ENCODE data around the gene XYLT1.

Gene XYLT1

GRCh38 chr16:17194190-17194780 is 276.5 kb downstream of the XYLT1 start:
- TF ChIP-seq CTCF (conservative IDR thresholded peaks at IDR 0.05; ENCODE audit: low read depth), result no peak
- no peak for DNase-seq (ENCODE audit: low spot score)
- H3K27ac ChIP-seq, result no peak overlapping the region
- ChIA-PET POLR2A (ENCODE audit: low non-redundant PET) (no interaction called here), CTCF (interaction anchor here (0.6 kb wide), 1 partner anchor 1791 kb away, joined by 4 read pairs; no protein-coding TSS in a partner anchor)

GRCh38 chr16:17193566-17194100 is 277.1 kb downstream of the XYLT1 start:
- TF ChIP-seq CTCF (conservative IDR thresholded peaks at IDR 0.05; ENCODE audit: low read depth), result no peak
- ChIA-PET POLR2A (ENCODE audit: low non-redundant PET) (no interaction called here), CTCF (interaction anchor here (0.6 kb wide), 1 partner anchor 1792 kb away, joined by 4 read pairs; no protein-coding TSS in a partner anchor)
- H3K27ac ChIP-seq, result no peak overlapping the region
- DNase-seq (ENCODE audit: low spot score), result no peak

DNA sequence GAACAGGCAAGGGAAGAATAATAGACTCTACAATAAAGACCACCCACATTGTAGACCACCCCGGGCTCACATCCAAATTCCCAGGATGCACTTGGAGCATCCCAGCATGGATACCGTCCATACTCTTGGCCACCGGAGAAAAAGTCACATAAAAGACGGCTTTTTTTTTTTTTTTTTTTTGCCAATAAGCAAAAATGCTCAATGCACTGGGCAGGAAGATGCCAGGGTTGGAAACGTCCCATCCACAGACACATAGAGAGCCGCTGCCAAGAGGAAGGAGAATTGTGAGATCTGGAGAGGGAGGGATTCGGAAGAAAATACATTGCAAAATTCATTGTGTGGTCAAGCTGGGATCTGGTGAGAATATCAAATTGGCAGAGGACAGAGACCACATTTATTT is 286.7 kb downstream of the XYLT1 start:
- POLR2A ChIA-PET (ENCODE audit: low non-redundant PET), result no interaction called here
- no peak for TF ChIP-seq CTCF (conservative IDR thresholded peaks at IDR 0.05; ENCODE audit: low read depth)
- H3K27ac ChIP-seq, result no peak overlapping the region
- CTCF ChIA-PET, result no interaction called here
- no peak for DNase-seq (ENCODE audit: low spot score)

DNA sequence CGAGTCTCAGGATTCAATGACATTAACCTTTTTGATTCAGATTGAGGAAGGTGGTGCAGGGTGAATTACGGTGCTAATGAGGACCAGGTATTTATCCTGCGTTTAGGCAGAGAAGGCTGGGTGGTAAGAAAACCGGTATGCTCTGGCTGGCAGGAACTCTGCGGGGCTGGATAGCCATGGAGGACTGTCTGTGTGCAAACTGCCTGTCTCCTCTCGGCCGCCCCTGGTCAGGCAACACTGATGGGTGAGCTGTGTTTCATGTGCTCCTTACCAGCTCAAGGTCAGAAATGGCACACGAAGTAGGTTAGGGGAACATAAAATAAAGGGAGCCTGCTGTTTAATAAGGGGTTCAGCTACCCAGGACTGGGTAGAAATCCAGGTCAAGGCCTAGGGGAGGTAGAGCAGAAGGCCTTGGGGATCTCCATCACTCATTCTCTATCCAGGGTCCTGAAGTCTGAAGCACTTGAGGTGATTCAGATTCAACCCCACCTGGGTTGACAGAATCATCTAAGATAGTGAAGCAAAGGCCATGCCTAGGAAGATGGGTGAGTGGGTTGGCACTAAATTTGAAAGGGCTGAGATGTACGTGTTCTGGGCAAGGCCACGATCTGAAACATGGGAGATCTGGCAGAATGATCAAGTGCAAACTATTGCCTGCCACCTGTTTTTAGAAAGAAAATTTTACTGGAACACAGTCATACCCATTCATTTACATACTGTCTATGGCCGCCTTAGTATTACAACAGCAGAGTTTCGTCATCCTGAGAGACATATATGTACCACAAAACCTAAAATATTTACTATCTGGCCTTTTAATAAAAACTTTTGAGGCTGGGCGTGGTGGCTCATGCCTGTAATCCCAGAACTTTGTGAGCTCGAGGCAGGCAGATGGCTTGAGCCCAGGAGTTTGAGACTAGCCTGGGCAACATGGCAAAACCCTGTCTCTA is 292.5 kb downstream of the XYLT1 start:
- no peak for DNase-seq (ENCODE audit: low spot score)
- TF ChIP-seq CTCF (conservative IDR thresholded peaks at IDR 0.05; ENCODE audit: low read depth), result no peak
- POLR2A ChIA-PET (ENCODE audit: low non-redundant PET), result no interaction called here
- peak overlapping the region; percentile 43; the same call in 1 of the 2 replicates for H3K27ac ChIP-seq
- CTCF ChIA-PET, result no interaction called here

DNA sequence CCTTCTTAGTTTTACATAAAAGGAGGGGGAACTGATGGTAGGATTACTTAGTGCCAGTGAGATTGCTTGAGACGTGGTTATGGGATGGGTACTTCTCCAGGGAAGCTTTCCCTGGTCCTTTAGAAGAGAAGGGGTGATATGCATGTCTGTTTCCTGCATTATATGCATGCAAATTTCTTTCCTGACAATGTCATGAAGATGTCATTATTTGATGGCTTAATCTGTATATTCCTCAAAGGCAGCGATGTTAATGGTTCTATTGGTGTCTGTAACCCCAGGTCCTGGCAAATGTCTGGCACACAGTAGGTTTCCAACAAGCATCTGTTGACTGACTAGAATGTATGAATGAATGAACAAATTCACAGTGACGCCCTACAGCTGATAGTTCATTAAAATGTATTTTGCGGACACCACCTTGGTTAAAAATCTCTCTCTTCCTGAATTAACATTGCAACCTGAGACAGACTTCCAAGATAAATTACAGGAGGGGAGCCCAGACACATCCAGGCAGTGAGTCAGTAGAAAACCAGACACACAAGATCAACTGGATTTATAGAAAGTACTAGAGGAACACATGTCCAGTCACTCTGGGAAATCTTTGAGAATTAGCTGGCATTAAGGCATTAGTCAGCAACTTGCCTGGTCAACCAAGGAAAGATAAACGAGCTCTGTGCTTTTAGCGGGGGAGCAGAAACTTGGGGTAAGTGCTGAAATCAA is 293.4 kb downstream of the XYLT1 start:
- ChIA-PET POLR2A (ENCODE audit: low non-redundant PET) (no interaction called here), CTCF (no interaction called here)
- H3K27ac ChIP-seq, result peak overlapping the region; percentile 43; the same call in 1 of the 2 replicates
- no peak for TF ChIP-seq CTCF (conservative IDR thresholded peaks at IDR 0.05; ENCODE audit: low read depth)
- DNase-seq (ENCODE audit: low spot score), result peak; percentile 38

DNA sequence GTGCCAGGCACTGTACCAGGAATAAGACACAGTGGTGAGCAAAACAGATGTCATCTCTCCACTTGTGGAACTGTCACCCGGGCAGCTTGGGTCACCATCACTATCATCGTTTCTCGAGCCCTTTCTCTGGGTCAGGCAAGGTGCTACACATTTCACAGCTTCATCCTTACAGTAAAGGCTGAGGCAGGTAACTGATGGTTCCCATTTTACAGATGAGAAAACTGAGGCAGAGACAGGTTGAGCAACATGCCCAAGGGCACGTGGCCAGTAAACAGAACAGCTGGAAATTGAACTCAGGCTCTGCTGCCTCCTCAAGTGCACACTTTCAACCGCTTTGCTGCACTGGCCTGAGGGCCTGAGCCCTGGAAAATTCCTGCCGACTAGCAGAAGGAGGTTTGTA is 294.6 kb downstream of the XYLT1 start:
- TF ChIP-seq CTCF (conservative IDR thresholded peaks at IDR 0.05; ENCODE audit: low read depth), result no peak
- ChIA-PET CTCF (no interaction called here), POLR2A (ENCODE audit: low non-redundant PET) (no interaction called here)
- DNase-seq (ENCODE audit: low spot score), result no peak
- H3K27ac ChIP-seq, result no peak overlapping the region
